GM13976 (cell line): ENCODE data around the gene ZNF385B.
"Not testable (repeated sequence)": the region's sequence is repeated elsewhere in the genome, so short reads cannot be mapped to it uniquely, and the experiment has no call there.

Source experiments
- DNase-seq: peaks from one replicate; pipeline ENCODE4 v3.0.0; 2012; ENCODE audit warnings: low spot score
- in situ Hi-C: fragments of 300-500 bp; cut with MboI; formaldehyde crosslinking; loops from one replicate; pipeline ENCODE4 v1.12.0; 2022; ENCODE audit warnings: low sequenced_read_pairs, mixed read lengths, inconsistent platforms; ENCODE audit not compliant: unreplicated experiment
- TF ChIP-seq, protein P1 (sequence below): IDR thresholded peaks from 2 replicates; pipeline ENCODE4 v1.5.1; 2012; ENCODE audit warnings: borderline replicate concordance, mild to moderate bottlenecking; ENCODE audit not compliant: insufficient read depth; ENCODE audit errors: extremely low read depth, missing control alignments, control extremely low read depth

Gene ZNF385B

DNA sequence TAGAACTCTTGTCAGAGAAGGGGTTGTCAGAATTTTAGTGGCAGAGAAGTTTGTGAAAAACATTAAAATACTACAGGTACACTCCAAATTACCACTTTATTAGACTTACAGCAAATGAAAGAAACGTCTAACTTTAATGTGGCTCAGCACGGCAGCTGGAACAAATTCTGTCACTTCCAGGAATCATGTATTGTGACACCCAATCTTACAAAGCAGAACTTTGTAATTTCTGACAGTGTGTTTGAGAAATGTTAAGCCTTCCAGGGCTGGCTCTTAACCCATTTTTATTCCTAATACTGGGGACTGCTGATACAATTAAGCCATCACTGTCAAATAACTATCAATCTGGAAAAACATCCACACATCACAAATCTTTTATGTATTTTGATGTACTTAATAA, 216.4 kb downstream of the ZNF385B start:
- in situ Hi-C loops: no loop called here
- no peak for DNase-seq
- TF ChIP-seq, protein P1, sequence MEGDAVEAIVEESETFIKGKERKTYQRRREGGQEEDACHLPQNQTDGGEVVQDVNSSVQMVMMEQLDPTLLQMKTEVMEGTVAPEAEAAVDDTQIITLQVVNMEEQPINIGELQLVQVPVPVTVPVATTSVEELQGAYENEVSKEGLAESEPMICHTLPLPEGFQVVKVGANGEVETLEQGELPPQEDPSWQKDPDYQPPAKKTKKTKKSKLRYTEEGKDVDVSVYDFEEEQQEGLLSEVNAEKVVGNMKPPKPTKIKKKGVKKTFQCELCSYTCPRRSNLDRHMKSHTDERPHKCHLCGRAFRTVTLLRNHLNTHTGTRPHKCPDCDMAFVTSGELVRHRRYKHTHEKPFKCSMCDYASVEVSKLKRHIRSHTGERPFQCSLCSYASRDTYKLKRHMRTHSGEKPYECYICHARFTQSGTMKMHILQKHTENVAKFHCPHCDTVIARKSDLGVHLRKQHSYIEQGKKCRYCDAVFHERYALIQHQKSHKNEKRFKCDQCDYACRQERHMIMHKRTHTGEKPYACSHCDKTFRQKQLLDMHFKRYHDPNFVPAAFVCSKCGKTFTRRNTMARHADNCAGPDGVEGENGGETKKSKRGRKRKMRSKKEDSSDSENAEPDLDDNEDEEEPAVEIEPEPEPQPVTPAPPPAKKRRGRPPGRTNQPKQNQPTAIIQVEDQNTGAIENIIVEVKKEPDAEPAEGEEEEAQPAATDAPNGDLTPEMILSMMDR: no peak

DNA sequence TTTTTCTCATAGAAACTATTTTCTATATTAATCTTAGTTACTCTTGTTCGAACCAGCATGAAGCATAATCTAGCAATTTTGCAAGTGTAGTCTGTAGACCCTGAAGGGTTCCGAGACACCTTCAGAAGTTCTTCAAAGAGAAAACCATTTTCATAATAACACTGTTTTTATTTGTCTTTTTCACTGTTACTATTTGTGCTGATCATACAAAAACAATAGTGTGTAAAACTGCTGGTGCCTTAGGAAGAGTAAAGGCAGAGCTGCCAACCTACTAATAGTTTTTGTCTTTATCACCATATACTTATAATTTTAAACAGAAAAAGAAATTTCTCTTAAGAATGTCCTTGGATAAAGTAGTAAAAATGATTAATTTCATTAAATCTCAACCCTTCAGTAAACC, 218.9 kb downstream of the ZNF385B start:
- in situ Hi-C loops: no loop called here
- TF ChIP-seq, protein P1: no peak
- DNase-seq: no peak

DNA sequence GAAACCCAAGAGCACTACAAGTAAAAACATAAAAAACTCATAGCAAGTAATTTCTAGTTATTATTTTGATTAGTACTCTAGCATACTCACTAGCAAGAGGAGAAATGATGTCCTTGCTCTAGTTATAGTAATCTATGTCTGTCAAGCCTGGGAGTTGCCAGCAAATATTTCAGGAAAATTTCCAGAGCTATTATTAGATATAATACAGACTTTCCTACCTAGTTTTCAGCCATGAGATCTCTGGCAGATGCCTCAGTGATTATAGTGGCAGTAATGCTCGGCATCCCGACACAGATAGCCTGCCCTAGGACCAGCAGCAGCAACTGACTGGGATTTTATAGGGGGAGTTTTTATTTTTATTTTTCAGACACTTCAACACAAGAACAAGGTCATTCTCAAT, 224.4 kb downstream of the ZNF385B start:
- in situ Hi-C loops: no loop called here
- DNase-seq: no peak
- TF ChIP-seq, protein P1: no peak

DNA sequence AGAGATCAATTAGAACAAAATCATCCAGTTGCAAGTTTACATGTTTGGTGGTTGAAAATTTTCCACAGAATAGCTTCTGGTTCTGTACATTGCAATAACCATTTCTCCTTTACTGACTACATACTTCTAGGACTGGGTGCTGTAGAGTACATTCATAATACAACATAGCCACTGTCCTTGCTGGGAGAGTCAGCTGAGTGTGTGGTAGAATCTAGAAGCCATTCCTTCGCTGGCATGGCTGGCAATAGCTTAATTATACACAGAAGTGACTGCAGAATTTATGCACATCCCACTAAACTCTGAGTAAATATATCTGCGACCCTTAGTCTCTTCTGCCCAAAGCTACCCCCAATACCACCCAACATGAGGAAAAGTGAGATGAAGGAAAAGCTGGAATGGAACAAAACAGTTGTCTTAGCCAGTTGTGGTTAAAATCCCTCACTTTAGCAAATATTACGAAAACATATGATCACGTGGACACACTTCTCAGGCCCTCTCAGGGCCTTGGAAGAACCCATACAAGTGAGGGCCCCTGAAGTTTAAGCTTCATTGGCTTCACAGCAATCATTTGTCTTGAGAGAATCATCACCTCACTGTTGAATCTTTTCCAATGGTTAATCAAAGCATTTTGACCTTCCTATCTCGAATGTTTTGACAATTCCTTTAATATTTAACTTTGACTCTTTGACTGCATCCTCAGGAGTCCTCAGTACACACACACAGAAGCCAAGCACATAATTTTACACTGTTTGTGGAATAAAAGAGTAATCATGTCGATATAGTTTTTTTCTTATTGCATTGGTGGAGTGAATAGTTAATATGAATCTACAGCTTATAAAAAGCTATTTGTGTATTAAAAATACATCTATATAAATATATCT, 225.1 kb downstream of the ZNF385B start:
- in situ Hi-C loops: no loop called here
- no peak for DNase-seq
- TF ChIP-seq, protein P1: no peak

DNA sequence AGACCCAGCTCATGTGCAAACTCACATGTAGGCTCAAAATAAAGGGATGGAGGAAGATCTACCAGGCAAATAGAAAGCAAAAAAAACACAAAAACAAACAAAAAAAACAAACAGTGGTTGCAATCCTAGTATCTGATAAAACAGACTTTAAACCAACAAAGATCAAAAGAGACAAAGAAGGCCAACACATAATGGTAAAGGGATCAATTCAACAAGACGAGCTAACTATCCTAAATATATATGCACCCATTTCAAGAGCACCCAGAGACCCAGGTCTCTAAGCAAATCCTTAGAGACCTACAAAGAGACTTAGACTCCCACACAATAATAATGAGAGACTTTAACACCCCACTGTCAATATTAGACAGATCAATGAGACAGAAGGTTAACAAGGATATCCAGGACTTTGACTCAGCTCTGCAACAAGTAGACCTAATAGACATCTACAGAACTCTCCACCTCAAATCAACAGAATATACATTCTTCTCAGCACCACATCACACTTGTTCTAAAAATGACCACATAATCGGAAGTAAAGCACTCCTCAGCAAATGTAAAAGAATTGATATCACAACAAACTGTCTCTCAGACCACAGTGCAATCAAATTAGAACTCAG, 229.5 kb downstream of the ZNF385B start:
- in situ Hi-C loops, DNase-seq: not testable (repeated sequence)

DNA sequence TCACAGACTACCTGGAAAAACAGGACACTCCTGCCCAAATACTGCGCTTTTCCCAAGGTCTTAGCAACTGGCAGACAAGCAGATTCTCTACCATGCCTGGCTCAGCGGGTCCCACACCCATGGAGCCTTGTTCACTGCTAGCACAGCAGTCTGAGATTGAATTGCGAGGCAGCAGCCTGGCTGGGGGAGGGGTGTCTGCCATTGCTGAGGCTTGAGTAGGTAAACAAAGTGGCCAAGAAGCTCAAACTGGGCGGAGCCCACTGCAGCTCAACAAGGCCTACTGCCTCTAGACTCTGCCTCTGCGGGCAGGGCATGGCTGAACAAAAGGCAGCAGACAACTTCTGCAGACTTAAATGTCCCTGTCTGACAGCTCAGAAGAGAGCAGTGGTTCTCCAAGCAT, 231.6 kb downstream of the ZNF385B start:
- DNase-seq, in situ Hi-C loops: not testable (repeated sequence)

DNA sequence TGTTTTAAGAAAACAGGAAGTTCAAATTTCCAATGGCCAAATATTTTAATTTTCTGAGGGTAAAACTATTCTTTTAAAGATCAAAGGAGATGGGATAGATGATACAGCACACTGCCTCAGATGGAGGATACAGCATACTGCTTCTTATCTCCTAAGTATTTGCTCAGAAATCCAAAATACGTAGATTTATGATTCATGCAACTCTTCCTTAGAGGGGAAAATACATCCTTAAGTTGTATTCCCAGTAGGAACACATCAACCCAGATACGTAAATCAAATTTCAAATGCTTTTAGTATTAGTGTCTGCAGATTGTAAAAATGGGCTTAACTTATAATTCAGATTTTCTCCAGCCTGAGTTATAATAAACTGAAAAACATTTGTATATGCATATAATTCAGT, 235.2 kb downstream of the ZNF385B start:
- TF ChIP-seq, protein P1: no peak
- in situ Hi-C loops: no loop called here

More for the DNA sequence above, 235.2 kb downstream of the ZNF385B start:
- DNase-seq: no peak
